ENCODE measurements around the gene LRRC25. TPM values are rescaled to one million over a fixed set of nuclear protein-coding genes. Genes with fewer than 3 reads are reported as not detected.

Gene LRRC25
- total RNA-seq, 6 experiments from 2014 or later = 1.9 to 12.6 (median 3.2) TPM

DNA sequence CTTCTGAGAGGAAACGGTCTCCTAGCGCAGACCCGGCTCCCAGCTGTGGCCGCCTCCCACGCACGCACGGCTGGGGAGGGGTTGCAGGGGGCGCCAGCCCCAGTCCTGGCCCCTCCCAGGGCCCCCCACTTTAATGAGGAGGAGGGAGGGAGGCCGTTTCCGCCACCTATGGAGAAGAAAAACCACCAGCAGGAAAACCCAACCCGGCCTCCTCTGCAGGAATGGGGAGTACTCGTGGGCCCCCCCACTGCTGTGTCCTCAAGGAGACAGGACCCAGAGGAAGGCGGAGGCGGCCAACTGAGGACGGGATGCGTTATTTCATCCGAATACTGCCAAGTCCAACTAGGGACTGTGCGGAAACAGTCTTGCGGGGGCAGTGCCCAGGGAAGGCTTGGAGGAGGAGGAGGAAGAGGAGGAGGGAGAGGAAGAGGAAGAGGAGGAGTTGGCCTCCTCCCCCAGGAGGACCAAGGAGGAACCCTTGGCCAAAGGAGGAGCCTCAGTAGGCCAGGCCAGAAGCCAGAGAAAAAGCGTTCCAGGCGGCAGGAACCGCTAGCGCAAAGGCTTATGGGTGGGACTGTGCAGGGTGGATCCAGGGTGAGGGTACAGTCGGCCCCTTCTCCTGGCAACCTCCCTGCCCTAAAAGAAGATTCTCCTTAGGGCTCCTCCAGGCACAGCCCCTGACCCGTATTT lies 17.9 kb upstream of the LRRC25 start:
- peak; percentile 3 to 24 (median 8) for ATAC-seq
- peaks cover 0 to 41% (median 16%) of the 10 kb centered on the region in 4 donors for H3K4me1 ChIP-seq
- peaks cover 0 to 5% of the 10 kb centered on the region in 2 donors for H3K27me3 ChIP-seq
- H3K27ac ChIP-seq = peak overlapping the region; percentile 23 to 84 (median 77)
- DNase-seq = peak; percentile 60 to 75 (median 72)
- TF ChIP-seq, protein P1, sequence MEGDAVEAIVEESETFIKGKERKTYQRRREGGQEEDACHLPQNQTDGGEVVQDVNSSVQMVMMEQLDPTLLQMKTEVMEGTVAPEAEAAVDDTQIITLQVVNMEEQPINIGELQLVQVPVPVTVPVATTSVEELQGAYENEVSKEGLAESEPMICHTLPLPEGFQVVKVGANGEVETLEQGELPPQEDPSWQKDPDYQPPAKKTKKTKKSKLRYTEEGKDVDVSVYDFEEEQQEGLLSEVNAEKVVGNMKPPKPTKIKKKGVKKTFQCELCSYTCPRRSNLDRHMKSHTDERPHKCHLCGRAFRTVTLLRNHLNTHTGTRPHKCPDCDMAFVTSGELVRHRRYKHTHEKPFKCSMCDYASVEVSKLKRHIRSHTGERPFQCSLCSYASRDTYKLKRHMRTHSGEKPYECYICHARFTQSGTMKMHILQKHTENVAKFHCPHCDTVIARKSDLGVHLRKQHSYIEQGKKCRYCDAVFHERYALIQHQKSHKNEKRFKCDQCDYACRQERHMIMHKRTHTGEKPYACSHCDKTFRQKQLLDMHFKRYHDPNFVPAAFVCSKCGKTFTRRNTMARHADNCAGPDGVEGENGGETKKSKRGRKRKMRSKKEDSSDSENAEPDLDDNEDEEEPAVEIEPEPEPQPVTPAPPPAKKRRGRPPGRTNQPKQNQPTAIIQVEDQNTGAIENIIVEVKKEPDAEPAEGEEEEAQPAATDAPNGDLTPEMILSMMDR (IDR thresholded peaks at IDR 0.05) = no peak
- peak; percentile 17 for TF ChIP-seq POLR2A (IDR thresholded peaks at IDR 0.05)
- H3K9me3 ChIP-seq = no peaks in the 10 kb centered on the region
- H3K36me3 ChIP-seq = no peaks in the 10 kb centered on the region
- 33% methylated on average over 17 of the region's 25 CpGs for WGBS (ENCODE audit: insufficient coverage, low coverage, low lambda C conversion rate, missing lambda C conversion rate)
- H3K4me3 ChIP-seq = peak overlapping the region in 2 of 3 donors; percentile 4 to 11
- intact Hi-C loops (cut with DNase I) = loop anchor here in 1 of 2 donors (10.0 kb wide), 1 partner anchor 141 kb away; the partner anchor contains the start of gene IQCN

DNA sequence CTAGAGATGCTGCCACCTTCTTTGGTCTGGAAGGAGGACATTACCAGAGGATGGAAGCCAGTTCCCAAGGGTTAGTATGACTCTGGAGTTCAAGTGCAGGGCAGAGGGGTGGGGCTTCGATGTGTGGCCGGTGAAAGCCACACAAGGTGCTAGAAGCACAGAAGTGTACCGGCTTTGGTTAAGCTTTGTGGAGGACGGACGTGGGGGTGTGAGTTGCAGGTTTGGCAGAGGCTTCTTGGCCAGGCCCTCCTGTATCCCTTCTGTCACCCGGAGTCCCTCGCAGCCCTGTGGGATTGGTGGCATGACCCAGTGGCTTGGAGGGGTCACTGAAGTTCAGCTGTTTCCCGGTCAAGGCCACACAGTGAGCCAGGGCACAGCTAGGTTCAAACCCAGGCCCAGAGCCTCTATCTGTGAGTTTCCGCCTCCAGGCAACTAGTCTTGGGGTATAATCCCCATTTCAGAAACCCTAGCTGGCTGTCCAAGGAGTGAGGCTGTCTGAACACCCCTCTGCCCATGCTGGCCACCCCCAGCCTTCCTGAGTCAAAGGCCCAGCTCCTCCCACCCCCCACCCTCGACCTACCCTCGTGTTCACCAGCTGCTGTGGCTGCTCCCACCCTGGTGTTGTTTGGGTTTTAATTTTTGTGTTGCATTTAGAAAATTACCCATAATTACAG lies 17.2 kb upstream of the LRRC25 start:
- peak overlapping the region; percentile 23 to 84 (median 77) for H3K27ac ChIP-seq
- H3K4me1 ChIP-seq = peaks cover 0 to 40% (median 16%) of the 10 kb centered on the region in 4 donors
- TF ChIP-seq, protein P1 (IDR thresholded peaks at IDR 0.05) = no peak
- TF ChIP-seq POLR2A (IDR thresholded peaks at IDR 0.05) = no peak
- peaks cover 0 to 5% of the 10 kb centered on the region in 2 donors for H3K27me3 ChIP-seq
- intact Hi-C loops (cut with DNase I) = loop anchor here (5.0 to 10.0 kb wide), 2 partner anchors 62 to 140 kb away; partner anchors contain the start of gene IQCN (in 1 of the 2)
- ATAC-seq (peak; percentile 17 to 45 (median 38)), DNase-seq (peak; percentile 54 to 86 (median 68))
- H3K9me3 ChIP-seq = no peaks in the 10 kb centered on the region
- H3K4me3 ChIP-seq = peak overlapping the region in 2 of 3 donors; percentile 4 to 11
- H3K36me3 ChIP-seq = no peaks in the 10 kb centered on the region
- 8% methylated on average over 9 of the region's 11 CpGs for WGBS (ENCODE audit: insufficient coverage, low coverage, low lambda C conversion rate, missing lambda C conversion rate)

DNA sequence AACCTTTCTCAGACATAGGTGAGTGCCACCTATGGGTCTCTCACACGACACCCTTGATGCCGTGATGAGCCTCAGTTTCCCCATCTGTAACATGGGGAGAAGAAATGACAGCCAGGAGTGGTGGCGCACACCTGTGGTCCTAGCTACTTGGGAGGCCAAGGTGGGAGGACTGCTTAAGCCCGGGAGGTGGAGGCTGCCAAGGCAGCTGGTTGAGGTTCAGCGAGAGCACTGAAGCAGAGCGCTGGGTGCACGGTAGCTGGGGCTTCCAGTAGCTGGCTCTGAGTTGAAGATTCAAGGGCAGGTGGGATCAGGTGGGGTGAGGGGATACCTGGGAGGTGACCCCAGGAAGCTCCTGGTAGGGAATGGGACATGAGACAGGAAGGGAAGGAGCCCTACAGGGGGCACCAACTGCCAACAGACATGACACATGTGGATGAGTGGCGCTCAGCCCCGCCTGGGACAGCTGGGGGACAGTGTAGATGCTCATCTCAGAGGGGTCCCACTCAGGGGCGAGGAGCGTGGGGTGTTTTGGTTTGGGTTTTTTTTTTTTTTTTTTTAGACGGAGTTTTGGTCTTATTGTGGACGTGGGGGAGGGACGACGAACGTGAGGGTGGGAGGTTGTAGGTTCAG lies 15.3 kb upstream of the LRRC25 start:
- ATAC-seq = no peak
- peak in 1 of 3 donors; percentile 25 for DNase-seq
- Histone ChIP-seq H3K27me3 (peaks cover 0 to 5% of the 10 kb centered on the region in 2 donors), H3K27ac (no peak overlapping the region), H3K4me1 (peaks cover 0 to 31% (median 10%) of the 10 kb centered on the region in 4 donors), H3K4me3 (no peak overlapping the region), H3K9me3 (no peaks in the 10 kb centered on the region), H3K36me3 (no peaks in the 10 kb centered on the region)
- 84% methylated on average over 7 of the region's 16 CpGs for WGBS (ENCODE audit: insufficient coverage, low coverage, low lambda C conversion rate, missing lambda C conversion rate)
- intact Hi-C loops (cut with DNase I) = loop anchor here (5.0 to 10.0 kb wide), 2 partner anchors 60 to 138 kb away; partner anchors contain the start of gene IQCN (in 1 of the 2)
- no peak for TF ChIP-seq POLR2A (IDR thresholded peaks at IDR 0.05)
- TF ChIP-seq, protein P1 (IDR thresholded peaks at IDR 0.05) = no peak

DNA sequence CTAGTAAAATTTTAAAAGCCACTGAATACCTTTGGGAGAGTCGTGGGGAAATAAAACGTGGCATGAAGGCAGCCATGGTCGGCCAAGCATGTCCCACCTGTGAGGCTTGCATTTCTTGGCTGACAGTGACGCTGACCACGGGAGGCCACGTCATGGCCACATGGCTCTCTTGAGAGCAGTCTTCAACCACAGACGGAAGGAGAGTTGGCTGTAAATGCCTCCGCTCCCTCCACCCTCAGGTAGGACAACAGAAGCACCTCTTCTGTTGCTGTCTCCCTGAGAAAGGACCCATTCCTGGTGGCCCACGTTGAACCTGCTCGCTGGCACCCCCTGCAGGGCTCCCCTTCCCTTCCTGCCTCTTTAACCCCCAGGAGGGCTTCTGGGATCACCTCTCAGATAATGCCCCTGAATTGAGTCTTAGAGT lies 10.6 kb upstream of the LRRC25 start:
- ATAC-seq (peak; percentile 59 to 77 (median 68)), DNase-seq (peak in 2 of 3 donors; percentile 55 to 61)
- Histone ChIP-seq H3K4me3 (no peak overlapping the region), H3K9me3 (no peaks in the 10 kb centered on the region), H3K4me1 (peaks cover 0 to 3% (median 0%) of the 10 kb centered on the region in 4 donors), H3K27ac (no peak overlapping the region), H3K36me3 (no peaks in the 10 kb centered on the region), H3K27me3 (no peaks in the 10 kb centered on the region)
- no peak for TF ChIP-seq POLR2A (IDR thresholded peaks at IDR 0.05)
- TF ChIP-seq, protein P1 (IDR thresholded peaks at IDR 0.05) = peak; percentile 42 to 64 (median 49)
- intact Hi-C loops (cut with DNase I) = loop anchor here in 1 of 2 donors (5.0 kb wide), 1 partner anchor 66 kb away; the partner anchor contains the start of gene PGPEP1
- 56% methylated on average over 3 of the region's 10 CpGs for WGBS (ENCODE audit: insufficient coverage, low coverage, low lambda C conversion rate, missing lambda C conversion rate)
